ENCODE data around the gene TNS3. TPM values are rescaled to one million over a fixed set of nuclear protein-coding genes. Genes with fewer than 3 reads are reported as not detected.
A peak's percentile ranks its signal among the peaks of the same experiment; 100 is the strongest.

The TNS3 gene
- total RNA-seq, 1 donor from 2014 or later, result 174 TPM

DNA sequence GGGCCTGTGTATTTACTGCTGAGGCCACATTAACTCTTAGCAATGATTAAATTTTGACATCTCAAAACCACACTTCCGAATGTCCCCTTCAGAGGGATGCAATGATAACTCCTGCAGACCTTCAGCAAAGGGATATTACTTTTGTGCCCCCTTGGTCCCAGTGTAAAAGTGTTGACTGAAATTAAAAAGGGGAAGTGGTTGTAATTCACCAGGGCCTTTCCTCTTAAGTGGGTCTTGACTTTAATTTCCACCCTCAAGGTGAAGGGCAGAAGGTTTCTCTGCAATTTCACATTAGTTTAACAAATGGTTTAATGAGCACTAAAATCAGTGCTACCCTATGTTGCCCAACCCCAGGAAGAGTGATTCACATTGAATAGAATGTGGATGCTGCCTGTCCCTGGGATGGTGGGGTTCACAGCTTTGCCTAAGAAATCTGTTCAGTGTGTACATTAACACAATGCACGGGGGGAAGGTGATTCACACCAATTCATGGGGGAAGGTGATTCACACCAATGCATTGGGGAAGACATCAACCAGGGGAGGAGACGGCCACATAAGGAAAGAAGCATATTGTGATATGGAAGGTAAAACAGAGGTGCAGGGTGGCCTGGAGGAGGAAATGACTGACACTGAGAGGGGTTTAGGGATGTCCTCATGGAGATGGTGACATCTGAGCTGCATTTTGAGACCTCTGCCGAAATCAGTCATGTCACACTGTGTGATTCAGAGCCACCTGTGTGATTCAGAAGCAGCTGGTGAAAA lies 19.4 kb upstream of the TNS3 start:
- TF ChIP-seq, protein P1, sequence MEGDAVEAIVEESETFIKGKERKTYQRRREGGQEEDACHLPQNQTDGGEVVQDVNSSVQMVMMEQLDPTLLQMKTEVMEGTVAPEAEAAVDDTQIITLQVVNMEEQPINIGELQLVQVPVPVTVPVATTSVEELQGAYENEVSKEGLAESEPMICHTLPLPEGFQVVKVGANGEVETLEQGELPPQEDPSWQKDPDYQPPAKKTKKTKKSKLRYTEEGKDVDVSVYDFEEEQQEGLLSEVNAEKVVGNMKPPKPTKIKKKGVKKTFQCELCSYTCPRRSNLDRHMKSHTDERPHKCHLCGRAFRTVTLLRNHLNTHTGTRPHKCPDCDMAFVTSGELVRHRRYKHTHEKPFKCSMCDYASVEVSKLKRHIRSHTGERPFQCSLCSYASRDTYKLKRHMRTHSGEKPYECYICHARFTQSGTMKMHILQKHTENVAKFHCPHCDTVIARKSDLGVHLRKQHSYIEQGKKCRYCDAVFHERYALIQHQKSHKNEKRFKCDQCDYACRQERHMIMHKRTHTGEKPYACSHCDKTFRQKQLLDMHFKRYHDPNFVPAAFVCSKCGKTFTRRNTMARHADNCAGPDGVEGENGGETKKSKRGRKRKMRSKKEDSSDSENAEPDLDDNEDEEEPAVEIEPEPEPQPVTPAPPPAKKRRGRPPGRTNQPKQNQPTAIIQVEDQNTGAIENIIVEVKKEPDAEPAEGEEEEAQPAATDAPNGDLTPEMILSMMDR (IDR thresholded peaks at IDR 0.05), result no peak
- Histone ChIP-seq H3K27me3 (ENCODE audit: low read depth) (no peaks in the 10 kb centered on the region), H3K9me3 (peaks cover 12% of the 10 kb centered on the region), H3K4me1 (peaks cover 44% of the 10 kb centered on the region), H3K4me3 (no peak overlapping the region), H3K27ac (no peak overlapping the region), H3K36me3 (no peaks in the 10 kb centered on the region)
- intact Hi-C loops (cut with DNase I), result no loop called here
- no peak for ATAC-seq
- no peak for DNase-seq

DNA sequence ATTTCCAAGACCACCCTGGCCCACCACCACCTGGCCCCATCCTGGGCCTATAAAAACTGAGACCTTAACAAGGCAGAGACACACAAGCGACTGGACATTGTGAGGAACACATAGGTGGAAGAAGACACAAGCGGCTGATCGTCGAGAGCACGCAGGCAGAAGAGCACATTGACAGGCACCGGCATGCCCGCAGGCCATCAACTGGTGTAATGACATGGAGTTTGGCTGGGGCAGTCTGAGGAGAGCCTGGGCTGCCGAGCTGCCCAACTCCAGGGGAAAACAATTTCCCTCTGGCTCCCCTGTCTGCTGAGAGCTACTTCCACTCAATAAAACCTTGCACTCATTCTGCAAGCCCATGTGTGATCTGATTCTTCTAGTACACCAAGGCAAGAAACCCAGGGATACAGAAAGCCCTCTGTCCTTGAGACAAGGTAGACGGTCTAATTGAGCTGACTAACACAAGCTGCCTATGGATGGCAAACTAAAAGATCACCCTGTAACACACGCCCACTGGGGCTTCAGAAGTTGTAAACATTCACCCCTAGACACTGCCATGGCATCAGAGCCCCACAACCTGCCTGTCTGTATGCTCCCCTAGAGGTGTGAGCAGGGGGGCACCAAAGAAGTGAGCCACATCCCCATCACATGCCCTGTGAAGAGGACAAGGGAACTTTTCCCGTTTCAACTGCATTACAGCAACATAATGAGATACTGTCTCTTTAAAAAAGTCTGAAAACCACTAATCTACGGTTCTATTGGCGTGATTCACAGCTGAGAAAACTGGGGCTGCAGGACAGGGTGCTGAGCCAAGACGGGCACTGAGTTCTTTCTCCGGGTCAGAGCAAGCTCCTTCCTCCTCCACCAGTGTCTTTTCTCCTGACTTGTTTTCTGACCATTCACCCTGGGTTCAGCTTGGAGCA lies 18.5 kb upstream of the TNS3 start:
- TF ChIP-seq, protein P1 (IDR thresholded peaks at IDR 0.05), result no peak
- Histone ChIP-seq H3K27me3 (ENCODE audit: low read depth) (no peaks in the 10 kb centered on the region), H3K4me3 (no peak overlapping the region), H3K4me1 (peaks cover 40% of the 10 kb centered on the region), H3K36me3 (no peaks in the 10 kb centered on the region), H3K9me3 (peaks cover 13% of the 10 kb centered on the region), H3K27ac (no peak overlapping the region)
- DNase-seq (no peak), ATAC-seq (peak in 1 of 2 donors; percentile 17)
- intact Hi-C loops (cut with DNase I), result no loop called here

DNA sequence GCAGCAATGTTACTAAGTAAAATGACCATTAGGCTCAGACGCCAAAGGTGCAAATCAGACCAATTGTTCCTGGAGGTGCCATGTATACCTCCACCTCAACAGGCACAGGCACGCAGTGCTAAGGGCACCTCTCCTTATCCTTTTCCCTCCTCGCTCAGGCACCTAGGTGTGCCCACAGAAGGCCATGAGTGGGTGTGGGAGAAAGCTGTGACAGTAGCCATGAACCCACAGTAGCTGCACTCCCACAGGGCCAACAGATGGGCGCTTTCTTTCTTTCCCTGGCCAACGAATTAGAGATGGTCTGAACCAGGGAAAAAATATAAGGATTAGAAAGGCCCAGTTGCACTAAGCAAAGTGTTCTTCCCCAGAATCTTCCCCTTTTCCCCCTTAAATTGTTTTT lies 15.5 kb upstream of the TNS3 start:
- no peak for ATAC-seq
- TF ChIP-seq, protein P1 (IDR thresholded peaks at IDR 0.05), result no peak
- Histone ChIP-seq H3K4me3 (no peak overlapping the region), H3K27ac (no peak overlapping the region), H3K9me3 (peaks cover 13% of the 10 kb centered on the region), H3K27me3 (ENCODE audit: low read depth) (no peaks in the 10 kb centered on the region), H3K36me3 (no peaks in the 10 kb centered on the region), H3K4me1 (peaks cover 23% of the 10 kb centered on the region)
- intact Hi-C loops (cut with DNase I), result no loop called here
- no peak for DNase-seq

DNA sequence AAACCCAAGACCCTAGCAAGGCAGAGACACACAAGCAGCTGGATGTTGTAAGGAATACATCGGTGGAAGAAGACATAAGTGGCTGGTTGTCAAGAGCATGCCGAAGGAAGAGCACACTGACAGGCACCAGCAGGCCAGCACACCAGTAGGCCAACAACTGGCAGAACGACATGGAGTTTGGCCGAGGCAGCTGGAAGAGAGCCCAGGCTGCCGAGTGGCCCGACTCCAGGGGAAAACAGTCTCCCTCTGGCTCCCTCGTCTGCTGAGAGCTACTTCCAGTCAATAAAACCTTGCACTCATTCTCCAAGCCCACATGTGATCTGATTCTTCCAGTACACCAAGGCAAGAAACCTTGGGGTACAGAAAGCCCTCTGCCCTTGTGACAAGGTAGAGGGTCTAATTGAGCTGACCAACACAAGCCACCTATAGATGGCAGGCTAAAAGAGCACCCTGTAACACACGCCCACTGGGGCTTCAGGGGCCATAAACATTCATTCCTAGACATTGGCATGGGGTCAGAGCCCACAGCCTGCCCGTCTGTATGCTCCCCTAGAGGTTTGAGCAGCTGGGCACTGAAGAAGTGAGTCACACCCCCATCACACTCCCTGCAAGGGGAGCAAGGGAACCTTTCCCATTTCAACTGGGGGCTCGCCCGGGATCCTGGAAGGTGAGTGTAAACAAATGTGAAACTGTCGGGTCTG lies 14.7 kb upstream of the TNS3 start:
- intact Hi-C loops (cut with DNase I), result no loop called here
- DNase-seq (no peak), ATAC-seq (no peak)
- Histone ChIP-seq H3K27me3 (ENCODE audit: low read depth) (no peaks in the 10 kb centered on the region), H3K36me3 (no peaks in the 10 kb centered on the region), H3K9me3 (peaks cover 13% of the 10 kb centered on the region), H3K4me3 (no peak overlapping the region), H3K27ac (no peak overlapping the region), H3K4me1 (peaks cover 20% of the 10 kb centered on the region)
- TF ChIP-seq, protein P1 (IDR thresholded peaks at IDR 0.05), result no peak

DNA sequence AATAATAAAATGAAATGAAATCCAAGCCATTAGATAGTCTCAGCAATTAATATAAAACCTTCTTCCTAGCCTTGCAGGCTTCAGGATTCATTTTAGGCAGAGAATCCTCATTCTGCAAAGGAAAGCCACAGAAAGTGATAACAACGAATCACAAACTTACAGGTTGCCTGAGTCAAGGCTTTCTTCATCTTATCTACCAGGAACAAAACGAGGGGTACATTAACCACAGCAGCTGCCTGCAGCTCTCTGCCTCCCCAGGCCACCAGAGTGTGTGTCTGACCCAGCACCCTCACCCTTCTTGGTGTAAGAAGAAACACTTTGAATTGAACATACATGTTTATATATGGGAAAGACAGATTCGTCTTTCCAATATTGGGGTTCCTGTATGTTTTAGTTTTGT lies 12.5 kb upstream of the TNS3 start:
- TF ChIP-seq, protein P1 (IDR thresholded peaks at IDR 0.05), result no peak
- ATAC-seq (no peak), DNase-seq (no peak)
- no peak overlapping the region for H3K27ac ChIP-seq
- no peaks in the 10 kb centered on the region for H3K27me3 ChIP-seq (ENCODE audit: low read depth)
- H3K36me3 ChIP-seq, result no peaks in the 10 kb centered on the region
- intact Hi-C loops (cut with DNase I), result no loop called here
- H3K4me1 ChIP-seq, result peaks cover 6% of the 10 kb centered on the region
- no peak overlapping the region for H3K4me3 ChIP-seq
- H3K9me3 ChIP-seq, result peaks cover 13% of the 10 kb centered on the region
